SU-DHL-6 (cell line): Measurements from ENCODE around the gene DIS3L2.

Experiments
- CTCF ChIP-seq: fragments of 200-600 bp; sonication (generic); IDR thresholded peaks from one replicate; pipeline ENCODE4 v1.5.1; 2017; ENCODE audit warnings: antibody characterized with exemption, mild to moderate bottlenecking, low read length, moderate library complexity; ENCODE audit not compliant: insufficient read depth, poor library complexity, severe bottlenecking
- EZH2phosphoT487 ChIP-seq: fragments of 200-600 bp; sonication (generic), shearing (Covaris generic); conservative IDR thresholded peaks from 2 replicates; pipeline ENCODE4 v1.6.1; 2018; ENCODE audit warnings: mild to moderate bottlenecking, antibody characterized with exemption, low read length, moderate library complexity, mixed read lengths

GRCh38 chr2:232094883-232095282 lies 133.4 kb downstream of the DIS3L2 start:
- TF ChIP-seq CTCF (no peak), EZH2phosphoT487 (no peak)
